Measurements from ENCODE around the gene ENO3.

DNA sequence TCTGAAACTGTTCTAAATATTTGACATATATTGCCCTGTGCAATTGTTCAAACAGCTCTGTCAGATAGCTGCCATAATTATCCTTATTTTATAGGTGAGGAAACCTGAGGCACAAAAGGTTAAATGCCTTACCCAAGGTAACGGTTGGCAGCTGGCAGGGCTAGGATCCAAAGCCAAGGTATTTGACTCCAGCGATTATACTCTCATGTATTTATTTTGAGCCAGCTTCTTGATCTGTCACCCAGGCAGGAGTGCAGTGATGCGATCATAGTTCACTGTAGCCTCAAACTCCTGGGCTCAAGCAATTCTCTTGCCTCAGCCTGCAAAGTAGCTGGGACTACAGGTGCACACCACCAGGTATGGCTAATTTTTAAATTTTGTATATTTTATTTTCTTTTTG lies 7.2 kb downstream of the ENO3 start:
- TF ChIP-seq EZH2phosphoT487 (IDR thresholded peaks at IDR 0.05; ENCODE audit: unreplicated experiment) = no peak
- TF ChIP-seq, protein P1, sequence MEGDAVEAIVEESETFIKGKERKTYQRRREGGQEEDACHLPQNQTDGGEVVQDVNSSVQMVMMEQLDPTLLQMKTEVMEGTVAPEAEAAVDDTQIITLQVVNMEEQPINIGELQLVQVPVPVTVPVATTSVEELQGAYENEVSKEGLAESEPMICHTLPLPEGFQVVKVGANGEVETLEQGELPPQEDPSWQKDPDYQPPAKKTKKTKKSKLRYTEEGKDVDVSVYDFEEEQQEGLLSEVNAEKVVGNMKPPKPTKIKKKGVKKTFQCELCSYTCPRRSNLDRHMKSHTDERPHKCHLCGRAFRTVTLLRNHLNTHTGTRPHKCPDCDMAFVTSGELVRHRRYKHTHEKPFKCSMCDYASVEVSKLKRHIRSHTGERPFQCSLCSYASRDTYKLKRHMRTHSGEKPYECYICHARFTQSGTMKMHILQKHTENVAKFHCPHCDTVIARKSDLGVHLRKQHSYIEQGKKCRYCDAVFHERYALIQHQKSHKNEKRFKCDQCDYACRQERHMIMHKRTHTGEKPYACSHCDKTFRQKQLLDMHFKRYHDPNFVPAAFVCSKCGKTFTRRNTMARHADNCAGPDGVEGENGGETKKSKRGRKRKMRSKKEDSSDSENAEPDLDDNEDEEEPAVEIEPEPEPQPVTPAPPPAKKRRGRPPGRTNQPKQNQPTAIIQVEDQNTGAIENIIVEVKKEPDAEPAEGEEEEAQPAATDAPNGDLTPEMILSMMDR (conservative IDR thresholded peaks at IDR 0.05; ENCODE audit: low read depth in 2 of 2) = no peak
- TF ChIP-seq POLR2AphosphoS5 (IDR thresholded peaks at IDR 0.05; ENCODE audit: low read depth) = no peak
- TF ChIP-seq, protein P2, sequence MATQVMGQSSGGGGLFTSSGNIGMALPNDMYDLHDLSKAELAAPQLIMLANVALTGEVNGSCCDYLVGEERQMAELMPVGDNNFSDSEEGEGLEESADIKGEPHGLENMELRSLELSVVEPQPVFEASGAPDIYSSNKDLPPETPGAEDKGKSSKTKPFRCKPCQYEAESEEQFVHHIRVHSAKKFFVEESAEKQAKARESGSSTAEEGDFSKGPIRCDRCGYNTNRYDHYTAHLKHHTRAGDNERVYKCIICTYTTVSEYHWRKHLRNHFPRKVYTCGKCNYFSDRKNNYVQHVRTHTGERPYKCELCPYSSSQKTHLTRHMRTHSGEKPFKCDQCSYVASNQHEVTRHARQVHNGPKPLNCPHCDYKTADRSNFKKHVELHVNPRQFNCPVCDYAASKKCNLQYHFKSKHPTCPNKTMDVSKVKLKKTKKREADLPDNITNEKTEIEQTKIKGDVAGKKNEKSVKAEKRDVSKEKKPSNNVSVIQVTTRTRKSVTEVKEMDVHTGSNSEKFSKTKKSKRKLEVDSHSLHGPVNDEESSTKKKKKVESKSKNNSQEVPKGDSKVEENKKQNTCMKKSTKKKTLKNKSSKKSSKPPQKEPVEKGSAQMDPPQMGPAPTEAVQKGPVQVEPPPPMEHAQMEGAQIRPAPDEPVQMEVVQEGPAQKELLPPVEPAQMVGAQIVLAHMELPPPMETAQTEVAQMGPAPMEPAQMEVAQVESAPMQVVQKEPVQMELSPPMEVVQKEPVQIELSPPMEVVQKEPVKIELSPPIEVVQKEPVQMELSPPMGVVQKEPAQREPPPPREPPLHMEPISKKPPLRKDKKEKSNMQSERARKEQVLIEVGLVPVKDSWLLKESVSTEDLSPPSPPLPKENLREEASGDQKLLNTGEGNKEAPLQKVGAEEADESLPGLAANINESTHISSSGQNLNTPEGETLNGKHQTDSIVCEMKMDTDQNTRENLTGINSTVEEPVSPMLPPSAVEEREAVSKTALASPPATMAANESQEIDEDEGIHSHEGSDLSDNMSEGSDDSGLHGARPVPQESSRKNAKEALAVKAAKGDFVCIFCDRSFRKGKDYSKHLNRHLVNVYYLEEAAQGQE (IDR thresholded peaks at IDR 0.05; ENCODE audit: unreplicated experiment) = no peak
- TF ChIP-seq EZH2 (IDR thresholded peaks at IDR 0.05; ENCODE audit: low read depth, unreplicated experiment) = no peak
- TF ChIP-seq, protein P3, sequence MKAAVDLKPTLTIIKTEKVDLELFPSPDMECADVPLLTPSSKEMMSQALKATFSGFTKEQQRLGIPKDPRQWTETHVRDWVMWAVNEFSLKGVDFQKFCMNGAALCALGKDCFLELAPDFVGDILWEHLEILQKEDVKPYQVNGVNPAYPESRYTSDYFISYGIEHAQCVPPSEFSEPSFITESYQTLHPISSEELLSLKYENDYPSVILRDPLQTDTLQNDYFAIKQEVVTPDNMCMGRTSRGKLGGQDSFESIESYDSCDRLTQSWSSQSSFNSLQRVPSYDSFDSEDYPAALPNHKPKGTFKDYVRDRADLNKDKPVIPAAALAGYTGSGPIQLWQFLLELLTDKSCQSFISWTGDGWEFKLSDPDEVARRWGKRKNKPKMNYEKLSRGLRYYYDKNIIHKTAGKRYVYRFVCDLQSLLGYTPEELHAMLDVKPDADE (IDR thresholded peaks at IDR 0.05) = no peak
- TF ChIP-seq JUNB (IDR thresholded peaks at IDR 0.05; ENCODE audit: unreplicated experiment) = no peak
- no peak for TF ChIP-seq ZNF331 (CRISPR knock-in tag; IDR thresholded peaks at IDR 0.05; ENCODE audit: low read depth)
- no peak for TF ChIP-seq CREB1 (CRISPR knock-in tag; IDR thresholded peaks at IDR 0.05; ENCODE audit: low read depth)
- TF ChIP-seq NANOG (IDR thresholded peaks at IDR 0.05; ENCODE audit: borderline replicate concordance) = no peak
- TF ChIP-seq ZNF114 (CRISPR knock-in tag; IDR thresholded peaks at IDR 0.05) = no peak
- TF ChIP-seq, protein P4, sequence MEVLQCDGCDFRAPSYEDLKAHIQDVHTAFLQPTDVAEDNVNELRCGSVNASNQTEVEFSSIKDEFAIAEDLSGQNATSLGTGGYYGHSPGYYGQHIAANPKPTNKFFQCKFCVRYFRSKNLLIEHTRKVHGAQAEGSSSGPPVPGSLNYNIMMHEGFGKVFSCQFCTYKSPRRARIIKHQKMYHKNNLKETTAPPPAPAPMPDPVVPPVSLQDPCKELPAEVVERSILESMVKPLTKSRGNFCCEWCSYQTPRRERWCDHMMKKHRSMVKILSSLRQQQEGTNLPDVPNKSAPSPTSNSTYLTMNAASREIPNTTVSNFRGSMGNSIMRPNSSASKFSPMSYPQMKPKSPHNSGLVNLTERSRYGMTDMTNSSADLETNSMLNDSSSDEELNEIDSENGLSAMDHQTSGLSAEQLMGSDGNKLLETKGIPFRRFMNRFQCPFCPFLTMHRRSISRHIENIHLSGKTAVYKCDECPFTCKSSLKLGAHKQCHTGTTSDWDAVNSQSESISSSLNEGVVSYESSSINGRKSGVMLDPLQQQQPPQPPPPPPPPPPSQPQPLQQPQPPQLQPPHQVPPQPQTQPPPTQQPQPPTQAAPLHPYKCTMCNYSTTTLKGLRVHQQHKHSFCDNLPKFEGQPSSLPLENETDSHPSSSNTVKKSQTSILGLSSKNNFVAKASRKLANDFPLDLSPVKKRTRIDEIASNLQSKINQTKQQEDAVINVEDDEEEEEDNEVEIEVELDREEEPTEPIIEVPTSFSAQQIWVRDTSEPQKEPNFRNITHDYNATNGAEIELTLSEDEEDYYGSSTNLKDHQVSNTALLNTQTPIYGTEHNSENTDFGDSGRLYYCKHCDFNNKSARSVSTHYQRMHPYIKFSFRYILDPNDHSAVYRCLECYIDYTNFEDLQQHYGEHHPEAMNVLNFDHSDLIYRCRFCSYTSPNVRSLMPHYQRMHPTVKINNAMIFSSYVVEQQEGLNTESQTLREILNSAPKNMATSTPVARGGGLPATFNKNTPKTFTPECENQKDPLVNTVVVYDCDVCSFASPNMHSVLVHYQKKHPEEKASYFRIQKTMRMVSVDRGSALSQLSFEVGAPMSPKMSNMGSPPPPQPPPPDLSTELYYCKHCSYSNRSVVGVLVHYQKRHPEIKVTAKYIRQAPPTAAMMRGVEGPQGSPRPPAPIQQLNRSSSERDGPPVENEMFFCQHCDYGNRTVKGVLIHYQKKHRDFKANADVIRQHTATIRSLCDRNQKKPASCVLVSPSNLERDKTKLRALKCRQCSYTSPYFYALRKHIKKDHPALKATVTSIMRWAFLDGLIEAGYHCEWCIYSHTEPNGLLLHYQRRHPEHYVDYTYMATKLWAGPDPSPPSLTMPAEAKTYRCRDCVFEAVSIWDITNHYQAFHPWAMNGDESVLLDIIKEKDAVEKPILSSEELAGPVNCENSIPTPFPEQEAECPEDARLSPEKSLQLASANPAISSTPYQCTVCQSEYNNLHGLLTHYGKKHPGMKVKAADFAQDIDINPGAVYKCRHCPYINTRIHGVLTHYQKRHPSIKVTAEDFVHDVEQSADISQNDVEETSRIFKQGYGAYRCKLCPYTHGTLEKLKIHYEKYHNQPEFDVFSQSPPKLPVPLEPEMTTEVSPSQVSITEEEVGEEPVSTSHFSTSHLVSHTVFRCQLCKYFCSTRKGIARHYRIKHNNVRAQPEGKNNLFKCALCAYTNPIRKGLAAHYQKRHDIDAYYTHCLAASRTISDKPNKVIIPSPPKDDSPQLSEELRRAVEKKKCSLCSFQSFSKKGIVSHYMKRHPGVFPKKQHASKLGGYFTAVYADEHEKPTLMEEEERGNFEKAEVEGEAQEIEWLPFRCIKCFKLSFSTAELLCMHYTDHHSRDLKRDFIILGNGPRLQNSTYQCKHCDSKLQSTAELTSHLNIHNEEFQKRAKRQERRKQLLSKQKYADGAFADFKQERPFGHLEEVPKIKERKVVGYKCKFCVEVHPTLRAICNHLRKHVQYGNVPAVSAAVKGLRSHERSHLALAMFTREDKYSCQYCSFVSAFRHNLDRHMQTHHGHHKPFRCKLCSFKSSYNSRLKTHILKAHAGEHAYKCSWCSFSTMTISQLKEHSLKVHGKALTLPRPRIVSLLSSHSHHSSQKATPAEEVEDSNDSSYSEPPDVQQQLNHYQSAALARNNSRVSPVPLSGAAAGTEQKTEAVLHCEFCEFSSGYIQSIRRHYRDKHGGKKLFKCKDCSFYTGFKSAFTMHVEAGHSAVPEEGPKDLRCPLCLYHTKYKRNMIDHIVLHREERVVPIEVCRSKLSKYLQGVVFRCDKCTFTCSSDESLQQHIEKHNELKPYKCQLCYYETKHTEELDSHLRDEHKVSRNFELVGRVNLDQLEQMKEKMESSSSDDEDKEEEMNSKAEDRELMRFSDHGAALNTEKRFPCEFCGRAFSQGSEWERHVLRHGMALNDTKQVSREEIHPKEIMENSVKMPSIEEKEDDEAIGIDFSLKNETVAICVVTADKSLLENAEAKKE (CRISPR knock-in tag; IDR thresholded peaks at IDR 0.05) = no peak
